NCI-H1930 (cell line): ENCODE measurements around the gene NUP62.
A peak's percentile ranks its signal among the peaks of the same experiment; 100 is the strongest.

Source experiments
- DNase-seq, 2 experiments: peaks; one replicate each; lab custom pipeline; 2025; lab: John Stamatoyannopoulos, UW

NUP62 gene

GRCh38 chr19:49866933-49867782 is 62.1 kb downstream of the NUP62 start, which contains the start of gene PNKP:
TSS of gene PNKP (minus strand) at chr19:49867576. CDS start at chr19:49867204, 372 bp downstream.
- peak; percentile 90 to 96 for DNase-seq

GRCh38 chr19:49864890-49865289 is 64.4 kb downstream of the NUP62 start:
- no peak for DNase-seq

- no peak for DNase-seq
Observed at GRCh38 chr19:49863935-49864320, 65.4 kb downstream of the NUP62 start.

- no peak for DNase-seq
Observed at GRCh38 chr19:49863254-49863934, 65.9 kb downstream of the NUP62 start.

GRCh38 chr19:49862391-49863253 is 66.7 kb downstream of the NUP62 start:
- DNase-seq = no peak

- no peak for DNase-seq
Observed at GRCh38 chr19:49861541-49862378, 67.5 kb downstream of the NUP62 start.

GRCh38 chr19:49861107-49861506 is 68.2 kb downstream of the NUP62 start:
- DNase-seq = no peak

GRCh38 chr19:49860336-49861102 is 68.8 kb downstream of the NUP62 start:
- no peak for DNase-seq

- no peak for DNase-seq
Observed at GRCh38 chr19:49859682-49860335, 69.5 kb downstream of the NUP62 start.

- DNase-seq = no peak
Observed at GRCh38 chr19:49858088-49858985, 71.0 kb downstream of the NUP62 start.

GRCh38 chr19:49857838-49858087 is 71.5 kb downstream of the NUP62 start:
- no peak for DNase-seq

GRCh38 chr19:49857061-49857837 is 72.1 kb downstream of the NUP62 start:
- no peak for DNase-seq
